GM12865 (cell line): ENCODE data around the gene SBK2.
"Not testable (repeated sequence)": the region's sequence is repeated elsewhere in the genome, so short reads cannot be mapped to it uniquely, and the experiment has no call there.

Experiments used
- DNase-seq: peaks from one replicate; pipeline ENCODE4 v3.0.0; 2010; ENCODE audit warnings: low read depth
- H3K4me3 ChIP-seq: 2 replicates; pipeline ENCODE4 v1.5.1; 2011; ENCODE audit warnings: mild to moderate bottlenecking, low read depth, low read length, control low read depth
- CTCF ChIP-seq: IDR thresholded peaks from 2 replicates; pipeline ENCODE4 v1.5.1; 2011; ENCODE audit warnings: low read length, control low read depth, low read depth, inconsistent platforms; ENCODE audit not compliant: insufficient read depth; ENCODE audit errors: missing control alignments

The SBK2 gene

GRCh38 chr19:55580628-55581144, 43.8 kb upstream of the SBK2 start, which contains the start of gene ZNF579:
ZNF579 (minus strand) TSS chr19:55580848; CDS start chr19:55579639, 1,209 bp downstream.
- no peak for TF ChIP-seq CTCF

GRCh38 chr19:55579766-55580621, 43.1 kb upstream of the SBK2 start:
- H3K4me3 ChIP-seq, result peak overlapping the region; percentile 78
- DNase-seq, result no peak
- no peak for TF ChIP-seq CTCF

More at GRCh38 chr19:55580628-55581144, 43.8 kb upstream of the SBK2 start, which contains the start of gene ZNF579:
- DNase-seq, result peak; percentile 91
- H3K4me3 ChIP-seq, result peak within 1 kb of the TSS; percentile 78

GRCh38 chr19:55578761-55579747, 42.1 kb upstream of the SBK2 start:
- TF ChIP-seq CTCF, result no peak
- no peak overlapping the region; the same call in 1 of the 2 replicates for H3K4me3 ChIP-seq
- DNase-seq, result no peak

- no peak overlapping the region for H3K4me3 ChIP-seq
- TF ChIP-seq CTCF, result no peak
- DNase-seq, result no peak
Measured at GRCh38 chr19:55578031-55578760, 41.3 kb upstream of the SBK2 start.

GRCh38 chr19:55576746-55577145, 39.8 kb upstream of the SBK2 start:
- TF ChIP-seq CTCF, result no peak
- no peak for DNase-seq

DNA sequence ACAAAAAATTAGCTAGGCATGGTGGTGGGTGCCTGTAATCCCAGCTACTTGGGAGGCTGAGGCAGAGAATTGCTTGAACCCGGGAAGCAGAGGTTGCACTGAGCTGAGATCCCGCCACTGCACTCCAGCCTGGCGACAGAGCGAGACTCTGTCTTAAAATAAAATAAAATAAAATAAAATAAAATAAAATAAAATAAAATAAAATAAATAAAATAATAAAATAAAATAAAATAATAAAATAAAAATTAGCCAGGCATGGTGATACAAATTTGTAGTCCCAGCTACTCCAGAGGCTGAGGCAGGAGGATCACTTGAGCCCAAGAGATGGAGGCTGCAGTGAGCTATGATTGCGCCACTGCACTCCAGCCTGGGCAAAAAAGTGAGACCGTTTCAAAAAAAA, 37.0 kb upstream of the SBK2 start:
- DNase-seq, H3K4me3 ChIP-seq: not testable (repeated sequence)

More at GRCh38 chr19:55576746-55577145, 39.8 kb upstream of the SBK2 start:
- no peak overlapping the region for H3K4me3 ChIP-seq

DNA sequence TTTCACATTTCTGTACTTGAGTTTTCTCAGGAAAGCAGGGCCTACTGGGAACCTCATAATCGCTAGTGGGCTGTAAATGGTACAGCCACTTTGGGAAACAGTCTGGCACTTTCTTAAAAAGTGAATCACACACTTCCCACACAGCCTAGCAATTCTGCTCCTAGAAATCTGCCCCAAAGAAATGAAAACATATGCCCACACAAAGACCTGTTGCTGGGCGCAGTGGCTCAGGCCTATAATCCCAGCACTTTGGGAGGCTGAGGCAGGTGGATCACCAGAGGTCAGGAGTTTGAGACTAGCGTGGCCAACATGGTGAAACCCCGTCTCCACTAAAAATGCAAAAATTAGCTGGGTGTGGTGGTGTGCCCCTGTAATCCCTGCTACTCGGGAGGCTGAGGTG, 32.5 kb upstream of the SBK2 start:
- not testable (repeated sequence) for DNase-seq, H3K4me3 ChIP-seq
